Coronary artery (tissue), 2 donors: ENCODE measurements around the gene FHIP1B.

ENCODE experiments used
- DNase-seq: peaks from one replicate; pipeline ENCODE4 v3.0.0-alpha.2; 2017; ENCODE audit warnings: low spot score
- H3K27ac ChIP-seq, 2 donors: fragments of 200-600 bp; sonication (generic); one replicate each; pipeline ENCODE4 v1.5.1; 2016 to 2019
- H3K4me3 ChIP-seq: fragments of 200-600 bp; sonication (generic); 2 replicates; pipeline ENCODE4 v1.5.1; 2016; ENCODE audit warnings: mild to moderate bottlenecking, moderate library complexity
- CTCF ChIP-seq: fragments of 200-600 bp; sonication (generic); IDR thresholded peaks from one replicate; pipeline ENCODE4 v1.5.1; 2019; ENCODE audit warnings: antibody characterized with exemption

FHIP1B gene

GRCh38 chr11:6203327-6203726, 31.1 kb downstream of the FHIP1B start:
- no peak for DNase-seq
- no peak overlapping the region for H3K27ac ChIP-seq
- TF ChIP-seq CTCF: no peak
- no peak overlapping the region for H3K4me3 ChIP-seq

DNA sequence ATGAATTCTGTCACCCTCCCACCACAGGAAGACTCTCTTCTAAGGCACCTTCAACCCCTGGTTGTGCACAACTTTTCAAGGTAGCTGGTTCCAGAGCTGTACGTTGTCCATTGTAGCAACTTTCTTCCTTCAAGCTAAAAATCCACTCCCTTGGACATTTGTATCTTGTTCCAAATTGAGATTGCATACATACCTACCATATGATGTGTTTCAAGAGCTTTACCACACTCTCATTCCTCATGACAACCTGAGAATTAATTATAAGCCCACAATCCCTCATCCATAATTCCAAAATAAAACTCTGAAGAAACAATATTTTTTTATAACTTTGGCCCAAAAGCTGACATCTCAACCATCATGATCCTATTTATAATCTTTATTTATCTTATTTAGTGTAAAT, 32.4 kb downstream of the FHIP1B start:
- no peak for DNase-seq
- H3K4me3 ChIP-seq: no peak overlapping the region
- no peak for TF ChIP-seq CTCF
- no peak overlapping the region for H3K27ac ChIP-seq

DNA sequence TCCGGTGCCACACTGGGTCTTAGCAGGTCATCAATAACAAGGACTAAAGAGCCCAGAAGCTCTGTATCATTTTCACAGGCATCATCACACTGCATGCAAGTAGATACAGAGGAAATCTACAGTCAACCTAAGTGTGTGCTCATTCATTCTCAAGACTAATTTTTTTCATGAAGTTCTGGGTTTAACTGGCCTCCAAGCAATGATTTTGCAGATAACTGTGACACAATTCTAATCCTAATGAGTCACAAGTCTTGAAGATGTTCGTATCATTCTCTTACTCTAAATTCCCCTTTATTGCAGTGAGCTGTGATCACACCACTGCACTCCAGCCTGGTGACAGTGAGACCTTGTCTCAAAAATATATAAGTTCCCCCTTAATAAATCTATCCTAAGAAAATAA, 33.0 kb downstream of the FHIP1B start:
- Histone ChIP-seq H3K27ac (no peak overlapping the region), H3K4me3 (no peak overlapping the region)
- TF ChIP-seq CTCF: no peak
- no peak for DNase-seq

DNA sequence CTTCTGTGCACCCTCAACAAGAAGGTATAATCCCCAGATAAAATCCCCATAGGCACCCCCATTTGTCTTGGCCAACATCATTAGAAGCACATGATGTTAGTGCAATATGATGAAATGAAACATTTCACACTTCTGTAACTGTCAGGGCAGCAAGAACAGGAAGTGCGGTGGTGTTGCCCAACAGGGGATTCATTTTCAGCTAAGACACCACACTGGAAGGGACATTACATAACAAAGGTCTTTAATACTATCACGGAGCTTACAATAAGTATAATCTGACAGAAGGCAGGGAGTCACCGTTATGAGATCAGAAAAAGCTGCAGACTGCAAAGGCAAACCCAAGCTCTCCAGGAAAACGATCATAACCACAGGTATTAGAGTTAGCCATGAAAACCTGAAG, 33.5 kb downstream of the FHIP1B start:
- no peak for DNase-seq
- Histone ChIP-seq H3K27ac (no peak overlapping the region), H3K4me3 (no peak overlapping the region)
- no peak for TF ChIP-seq CTCF

DNA sequence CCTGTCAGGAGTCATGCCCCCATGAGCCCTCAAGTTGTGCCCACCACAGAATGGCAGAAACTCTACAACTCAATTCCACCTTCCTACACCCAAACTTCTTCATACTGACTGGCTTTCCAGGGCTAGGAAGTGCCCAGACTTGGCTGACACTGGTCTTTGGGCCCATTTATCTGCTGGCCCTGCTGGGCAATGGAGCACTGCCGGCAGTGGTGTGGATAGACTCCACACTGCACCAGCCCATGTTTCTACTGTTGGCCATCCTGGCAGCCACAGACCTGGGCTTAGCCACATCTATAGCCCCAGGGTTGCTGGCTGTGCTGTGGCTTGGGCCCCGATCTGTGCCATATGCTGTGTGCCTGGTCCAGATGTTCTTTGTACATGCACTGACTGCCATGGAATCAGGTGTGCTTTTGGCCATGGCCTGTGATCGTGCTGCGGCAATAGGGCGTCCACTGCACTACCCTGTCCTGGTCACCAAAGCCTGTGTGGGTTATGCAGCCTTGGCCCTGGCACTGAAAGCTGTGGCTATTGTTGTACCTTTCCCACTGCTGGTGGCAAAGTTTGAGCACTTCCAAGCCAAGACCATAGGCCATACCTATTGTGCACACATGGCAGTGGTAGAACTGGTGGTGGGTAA, 35.1 kb downstream of the FHIP1B start, which contains the start of gene OR52W1:
OR52W1 (plus strand) TSS at position 51 of the 637 bp plus-strand sequence; CDS start at position 51, 0 bp downstream.
- no peak for TF ChIP-seq CTCF
- H3K27ac ChIP-seq: no peak within 1 kb of the TSS
- H3K4me3 ChIP-seq: no peak within 1 kb of the TSS
- no peak for DNase-seq

DNA sequence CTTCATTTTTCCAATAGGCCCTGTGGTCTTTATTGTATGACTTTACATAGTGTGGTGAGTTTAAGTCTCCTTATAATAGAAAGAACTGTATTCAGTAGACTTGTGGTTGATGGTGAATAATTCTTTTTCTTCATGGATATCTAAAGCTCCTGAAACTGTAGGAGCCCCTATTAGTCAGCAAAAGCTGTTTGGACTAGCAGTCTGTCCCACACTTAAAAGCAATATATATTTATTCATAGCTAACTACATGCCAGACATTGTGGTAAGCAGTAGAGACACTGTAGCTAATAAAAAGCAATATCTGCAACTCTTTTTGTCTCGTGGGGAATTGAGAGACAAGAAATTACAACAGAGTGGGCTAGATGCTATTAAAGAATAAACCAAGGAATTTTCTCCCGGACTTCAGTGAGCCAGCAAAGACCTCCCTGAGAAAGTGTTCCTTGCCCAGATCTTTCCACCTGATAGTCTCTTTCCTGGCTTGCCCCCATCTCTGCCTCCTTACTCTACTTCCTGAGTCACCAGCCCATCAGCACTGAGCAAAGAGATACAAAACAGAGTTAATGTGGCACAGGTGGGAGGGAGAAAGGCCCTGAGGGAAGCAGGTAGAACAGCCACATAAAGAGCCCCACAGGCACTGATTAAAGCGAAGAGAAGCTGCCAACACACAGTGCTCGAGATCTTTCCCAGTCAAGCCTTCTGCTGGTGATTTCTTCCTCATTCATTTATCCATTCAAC, 36.8 kb downstream of the FHIP1B start:
- no peak overlapping the region for H3K4me3 ChIP-seq
- no peak overlapping the region for H3K27ac ChIP-seq
- no peak for DNase-seq
- no peak for TF ChIP-seq CTCF

- no peak for DNase-seq
- Histone ChIP-seq H3K4me3 (no peak overlapping the region), H3K27ac (no peak overlapping the region)
- no peak for TF ChIP-seq CTCF
These were observed 38.0 kb downstream of the FHIP1B start for GRCh38 chr11:6196396-6196795.
